Measurements from ENCODE around the gene SHB. TPM values are rescaled to one million over a fixed set of nuclear protein-coding genes. Genes with fewer than 3 reads are reported as not detected.

SHB gene
- total and polyA plus RNA-seq, 2 of the 13 experiments (the other 11 are each of a cell fraction or from before 2014, with no cell fraction given), result 19.4 to 20.7 TPM

GRCh38 chr9:38018958-38019602 lies 49.9 kb downstream of the SHB start (continued):
- TF ChIP-seq ZNF335 (CRISPR knock-in tag; IDR thresholded peaks at IDR 0.05) (no peak), PPARG (CRISPR knock-in tag; conservative IDR thresholded peaks at IDR 0.05) (0 out of 2 replicates have a peak, but pooled peaks have one; percentile 13), ZNF800 (CRISPR knock-in tag; IDR thresholded peaks at IDR 0.05) (peak; percentile 28; the same call in 1 of the 2 replicates), SAP130 (CRISPR knock-in tag; IDR thresholded peaks at IDR 0.05; ENCODE audit: low read depth) (0 out of 2 replicates have a peak, but pooled peaks have one; percentile 8), ZNF234 (CRISPR knock-in tag; conservative IDR thresholded peaks at IDR 0.05) (no peak), RORA (CRISPR knock-in tag; IDR thresholded peaks at IDR 0.05) (no peak), KAT7 (CRISPR knock-in tag; IDR thresholded peaks at IDR 0.05; ENCODE audit: borderline replicate concordance) (0 out of 2 replicates have a peak, but pooled peaks have one; percentile 28), ZNF615 (CRISPR knock-in tag; IDR thresholded peaks at IDR 0.05; ENCODE audit: borderline replicate concordance) (no peak), JUND (CRISPR knock-in tag; IDR thresholded peaks at IDR 0.05) (no peak), ZNF468 (CRISPR knock-in tag; IDR thresholded peaks at IDR 0.05) (no peak), CC2D1A (CRISPR knock-in tag; IDR thresholded peaks at IDR 0.05) (no peak), KDM2A (CRISPR knock-in tag; IDR thresholded peaks at IDR 0.05; ENCODE audit: borderline replicate concordance, low read depth) (peak; percentile 43; the same call in 1 of the 2 replicates), FOXC1 (CRISPR knock-in tag; IDR thresholded peaks at IDR 0.05; ENCODE audit: borderline replicate concordance) (no peak), THAP11 (CRISPR knock-in tag; IDR thresholded peaks at IDR 0.05) (no peak), PAX8 (CRISPR knock-in tag; IDR thresholded peaks at IDR 0.05; ENCODE audit: borderline replicate concordance) (no peak), SETDB1 (CRISPR knock-in tag; IDR thresholded peaks at IDR 0.05; ENCODE audit: borderline replicate concordance) (no peak), TRAFD1 (CRISPR knock-in tag; IDR thresholded peaks at IDR 0.05; ENCODE audit: borderline replicate concordance) (no peak), FOXO1 (CRISPR knock-in tag; IDR thresholded peaks at IDR 0.05) (no peak), ERF (CRISPR knock-in tag; IDR thresholded peaks at IDR 0.05) (no peak), PHF8 (CRISPR knock-in tag; IDR thresholded peaks at IDR 0.05) (peak; percentile 33; the same call in 1 of the 2 replicates), XBP1 (CRISPR knock-in tag; IDR thresholded peaks at IDR 0.05) (peak; percentile 88; the same call in 1 of the 2 replicates), KMT2A (CRISPR knock-in tag; IDR thresholded peaks at IDR 0.05) (peak; percentile 35; the same call in 1 of the 2 replicates), ZNF784 (CRISPR knock-in tag; IDR thresholded peaks at IDR 0.05; ENCODE audit: borderline replicate concordance) (no peak)
- TF ChIP-seq, protein P1, sequence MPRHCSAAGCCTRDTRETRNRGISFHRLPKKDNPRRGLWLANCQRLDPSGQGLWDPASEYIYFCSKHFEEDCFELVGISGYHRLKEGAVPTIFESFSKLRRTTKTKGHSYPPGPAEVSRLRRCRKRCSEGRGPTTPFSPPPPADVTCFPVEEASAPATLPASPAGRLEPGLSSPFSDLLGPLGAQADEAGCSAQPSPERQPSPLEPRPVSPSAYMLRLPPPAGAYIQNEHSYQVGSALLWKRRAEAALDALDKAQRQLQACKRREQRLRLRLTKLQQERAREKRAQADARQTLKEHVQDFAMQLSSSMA (CRISPR knock-in tag; IDR thresholded peaks at IDR 0.05), result no peak
- TF ChIP-seq, protein P2, sequence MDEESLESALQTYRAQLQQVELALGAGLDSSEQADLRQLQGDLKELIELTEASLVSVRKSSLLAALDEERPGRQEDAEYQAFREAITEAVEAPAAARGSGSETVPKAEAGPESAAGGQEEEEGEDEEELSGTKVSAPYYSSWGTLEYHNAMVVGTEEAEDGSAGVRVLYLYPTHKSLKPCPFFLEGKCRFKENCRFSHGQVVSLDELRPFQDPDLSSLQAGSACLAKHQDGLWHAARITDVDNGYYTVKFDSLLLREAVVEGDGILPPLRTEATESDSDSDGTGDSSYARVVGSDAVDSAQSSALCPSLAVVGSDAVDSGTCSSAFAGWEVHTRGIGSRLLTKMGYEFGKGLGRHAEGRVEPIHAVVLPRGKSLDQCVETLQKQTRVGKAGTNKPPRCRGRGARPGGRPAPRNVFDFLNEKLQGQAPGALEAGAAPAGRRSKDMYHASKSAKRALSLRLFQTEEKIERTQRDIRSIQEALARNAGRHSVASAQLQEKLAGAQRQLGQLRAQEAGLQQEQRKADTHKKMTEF (CRISPR knock-in tag; IDR thresholded peaks at IDR 0.05), result 0 out of 2 replicates have a peak, but pooled peaks have one; percentile 33

All from HepG2 (cell line).